Cerebellar cortex (tissue), 1 donor: Measurements from ENCODE around the gene CYP8B1.

Source experiments
- DNase-seq: peaks from one replicate; pipeline ENCODE4 v3.0.0-alpha.2; 2015; ENCODE audit warnings: low spot score

The CYP8B1 gene

DNA sequence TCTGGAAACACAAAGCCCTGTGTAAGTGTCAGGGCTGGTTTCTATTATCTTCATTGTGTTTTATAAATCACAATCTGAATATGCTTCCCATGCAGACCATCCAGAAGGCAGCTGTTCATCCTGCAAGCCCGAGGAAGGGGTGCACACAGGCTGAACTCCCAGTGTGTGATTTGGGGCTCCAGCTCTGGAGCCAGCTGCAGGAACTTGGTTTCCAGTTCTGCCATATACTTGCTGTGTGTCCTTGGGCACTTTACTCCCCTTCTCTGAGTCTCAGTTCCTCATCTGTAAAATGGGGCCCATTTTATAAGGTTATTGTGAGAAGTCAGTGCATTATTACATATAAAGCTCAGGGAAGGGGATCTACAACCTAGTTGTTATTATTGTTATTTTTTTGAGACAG is 22.6 kb downstream of the CYP8B1 start:
- no peak for DNase-seq

DNA sequence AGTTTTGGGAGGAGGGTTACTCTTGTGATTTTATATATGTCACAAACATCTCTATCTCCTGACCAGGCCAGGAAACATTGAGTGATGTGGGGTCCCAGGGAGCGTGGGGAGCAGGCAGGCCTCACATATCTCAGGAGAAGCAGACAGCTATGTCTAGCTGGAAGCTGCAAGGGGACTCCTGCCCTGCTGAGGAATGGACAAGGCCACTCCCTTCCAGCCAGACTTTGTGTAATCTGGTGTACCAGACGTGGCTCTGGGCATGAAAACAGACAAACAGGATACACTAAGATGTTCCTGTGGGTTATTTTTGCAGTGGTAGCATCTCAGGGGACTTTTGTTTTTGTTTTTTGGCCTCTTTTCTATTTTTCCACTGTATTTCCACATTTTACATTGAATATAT is 23.2 kb downstream of the CYP8B1 start:
- no peak for DNase-seq

- DNase-seq: no peak
Observed at GRCh38 chr3:42851228-42851834, 24.3 kb downstream of the CYP8B1 start.

- DNase-seq: no peak
Observed at GRCh38 chr3:42850263-42850662, 25.4 kb downstream of the CYP8B1 start.

DNA sequence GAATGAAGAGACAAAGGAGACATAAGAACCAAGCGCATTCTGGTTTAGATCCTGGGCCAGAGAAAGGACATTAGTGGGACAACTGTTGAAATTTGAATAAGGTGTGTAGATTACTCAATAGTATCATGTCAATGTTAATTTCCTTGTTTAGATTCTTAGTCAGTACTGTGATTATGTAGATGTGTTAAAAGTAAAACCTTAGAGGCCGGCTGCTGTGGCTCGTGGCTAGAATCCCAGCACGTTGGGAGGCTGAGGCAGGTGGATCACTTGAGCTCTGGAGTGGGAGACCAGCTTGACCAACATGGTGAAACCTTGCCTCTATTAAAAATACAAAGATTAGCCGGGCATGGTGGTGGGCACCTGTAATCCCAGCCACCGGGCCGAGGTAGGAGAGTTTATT is 26.7 kb downstream of the CYP8B1 start:
- no peak for DNase-seq

DNA sequence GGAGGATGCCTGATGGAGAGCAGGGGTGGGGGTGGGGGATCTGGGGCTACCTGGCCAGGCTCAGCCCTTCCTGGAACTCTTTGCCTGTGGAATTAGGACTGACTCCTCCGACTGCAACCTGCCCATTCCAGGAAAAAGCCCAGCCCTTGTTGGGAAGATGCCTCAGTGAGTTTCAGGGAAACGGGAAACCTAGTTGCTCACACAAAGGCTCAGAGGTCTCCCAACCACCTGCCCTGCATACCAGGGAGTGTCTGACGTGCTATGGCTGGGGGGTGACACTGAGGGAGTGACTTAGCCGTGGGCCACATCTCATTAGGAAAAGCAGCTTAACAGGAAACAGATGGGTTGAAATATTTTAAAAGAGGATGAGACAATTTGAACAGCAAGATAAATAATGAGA is 27.9 kb downstream of the CYP8B1 start:
- no peak for DNase-seq

DNA sequence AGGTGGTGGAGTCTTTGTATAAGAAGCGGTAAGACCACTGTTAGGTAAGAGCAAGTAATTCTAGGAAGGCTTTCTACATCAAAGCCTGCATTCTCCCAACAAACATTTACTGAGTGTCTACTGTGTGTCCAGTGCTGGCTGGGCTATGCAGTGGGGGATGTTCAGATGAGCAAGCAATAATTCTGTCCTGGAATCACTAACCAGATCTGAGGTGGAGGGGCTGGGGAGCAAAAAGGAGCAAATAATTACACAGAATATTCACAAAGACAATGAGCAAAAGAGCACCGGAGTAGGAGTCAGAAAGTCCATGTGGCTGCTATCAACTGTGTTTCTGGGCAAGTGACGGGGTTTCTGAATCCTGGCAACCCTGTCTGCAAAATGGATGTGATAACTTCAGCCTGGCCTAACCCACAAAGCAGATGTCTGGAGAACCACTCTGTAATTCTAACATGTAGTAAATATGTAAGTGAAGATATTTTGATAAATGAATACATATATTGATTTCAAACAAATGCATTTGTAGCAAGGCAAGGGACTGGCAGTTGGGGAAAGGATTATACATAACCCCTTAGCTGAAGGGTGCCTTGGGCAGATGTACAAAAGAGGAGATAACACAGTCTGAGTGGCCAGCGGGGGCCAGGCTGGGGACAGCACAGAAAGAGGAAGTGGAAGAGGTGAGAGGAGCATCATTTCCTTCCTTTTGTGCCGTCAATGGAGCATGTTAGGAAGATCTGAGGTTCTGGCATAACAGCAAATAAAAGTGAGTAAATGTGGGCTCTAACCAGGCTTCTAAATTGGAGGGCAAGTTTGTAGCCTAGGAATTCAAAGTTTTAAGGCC is 28.8 kb downstream of the CYP8B1 start:
- DNase-seq: no peak

- DNase-seq: no peak
Observed at GRCh38 chr3:42844815-42845214, 30.9 kb downstream of the CYP8B1 start.

GRCh38 chr3:42844412-42844713 is 31.3 kb downstream of the CYP8B1 start:
- no peak for DNase-seq

GRCh38 chr3:42843713-42844411 is 31.8 kb downstream of the CYP8B1 start:
- no peak for DNase-seq

- DNase-seq: no peak
Observed at GRCh38 chr3:42841332-42841731, 34.3 kb downstream of the CYP8B1 start.

GRCh38 chr3:42839616-42840015 is 36.1 kb downstream of the CYP8B1 start:
- peak; percentile 78 for DNase-seq

GRCh38 chr3:42838571-42838970 is 37.1 kb downstream of the CYP8B1 start:
- no peak for DNase-seq

DNA sequence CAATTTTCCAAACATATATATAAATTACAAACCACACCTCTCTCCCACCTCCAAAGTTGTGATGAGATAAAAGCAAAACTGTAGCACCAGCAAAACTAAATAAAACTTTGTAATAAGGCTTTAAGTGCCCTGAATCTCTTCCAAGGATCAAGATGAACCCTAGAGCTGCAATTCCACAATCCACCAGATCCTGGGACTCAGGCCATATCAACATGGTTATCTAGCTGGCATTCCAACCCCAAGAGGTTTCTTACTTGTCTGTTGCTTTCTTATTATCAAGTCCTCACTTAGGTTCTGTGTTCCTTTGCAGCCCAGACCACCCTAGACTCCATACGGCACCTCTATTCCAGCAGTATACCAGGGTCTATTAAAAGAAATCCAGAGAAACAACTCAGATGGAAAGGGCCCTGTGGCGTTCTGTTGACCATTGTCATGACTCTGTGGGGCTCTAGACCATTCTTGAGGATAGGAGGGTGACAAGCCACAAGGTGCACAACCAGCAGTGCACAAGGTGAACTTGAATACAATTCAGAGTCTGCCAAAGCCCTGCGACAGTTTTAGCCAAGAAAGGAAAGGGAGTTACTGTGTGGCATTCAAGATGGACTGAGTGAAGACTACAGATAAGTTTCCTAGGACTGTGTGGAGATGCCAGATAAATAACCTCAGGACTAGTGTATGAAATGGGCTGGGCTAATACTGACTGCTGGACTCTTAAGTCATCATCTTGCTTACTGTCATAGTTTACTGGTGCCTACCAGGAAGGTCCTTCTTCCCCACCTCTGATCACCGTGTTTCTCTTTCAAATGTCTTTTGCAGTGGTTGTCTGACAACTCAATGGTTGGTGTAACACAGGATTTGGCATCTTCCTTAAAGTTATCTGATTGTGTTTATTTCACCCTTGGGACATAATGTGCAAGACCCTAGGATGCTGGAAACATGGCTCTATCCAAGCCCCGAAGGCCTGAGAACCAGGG is 39.2 kb downstream of the CYP8B1 start:
- no peak for DNase-seq

- peak; percentile 52 for DNase-seq
Observed at GRCh38 chr3:42831321-42831713, 44.4 kb downstream of the CYP8B1 start.

- DNase-seq: no peak
Observed at GRCh38 chr3:42830437-42831320, 45.0 kb downstream of the CYP8B1 start.

DNA sequence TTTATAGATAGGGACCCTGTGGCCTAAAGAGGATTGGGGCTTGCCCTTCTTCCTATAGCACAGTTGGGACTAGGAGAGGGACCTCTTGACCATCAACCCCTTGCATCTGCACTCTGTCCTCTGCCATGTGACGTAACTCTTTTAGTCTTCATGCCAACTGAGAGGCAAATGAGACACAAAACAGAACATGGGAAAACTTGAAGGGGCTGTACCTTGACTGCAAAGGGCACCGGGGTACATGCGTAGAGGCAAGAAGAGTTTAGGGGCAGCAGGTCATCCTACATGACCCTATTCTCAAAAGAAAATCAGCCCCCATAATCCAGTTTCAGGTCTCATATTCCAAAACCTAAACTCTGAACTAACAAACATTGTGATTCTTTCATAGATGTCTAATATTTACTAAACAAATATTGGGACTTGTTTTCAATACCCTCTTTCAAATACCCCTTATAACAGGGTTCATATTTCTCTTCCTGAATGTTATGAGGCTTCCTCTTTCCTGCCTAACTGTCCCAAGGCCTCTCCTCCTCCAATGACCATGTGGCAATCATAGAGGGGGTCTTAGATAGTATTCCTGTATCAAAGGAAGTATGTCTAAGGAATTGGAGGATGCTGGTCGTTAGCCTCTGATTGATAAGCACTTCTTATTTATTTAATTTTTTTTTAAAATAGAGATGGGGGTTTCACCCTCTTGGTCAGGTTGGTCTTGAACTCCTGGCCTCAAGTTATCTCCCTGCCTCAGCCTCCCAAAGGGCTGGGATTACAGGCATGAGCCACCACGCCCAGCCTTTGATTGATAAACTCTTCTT is 45.8 kb downstream of the CYP8B1 start:
- DNase-seq: no peak

DNA sequence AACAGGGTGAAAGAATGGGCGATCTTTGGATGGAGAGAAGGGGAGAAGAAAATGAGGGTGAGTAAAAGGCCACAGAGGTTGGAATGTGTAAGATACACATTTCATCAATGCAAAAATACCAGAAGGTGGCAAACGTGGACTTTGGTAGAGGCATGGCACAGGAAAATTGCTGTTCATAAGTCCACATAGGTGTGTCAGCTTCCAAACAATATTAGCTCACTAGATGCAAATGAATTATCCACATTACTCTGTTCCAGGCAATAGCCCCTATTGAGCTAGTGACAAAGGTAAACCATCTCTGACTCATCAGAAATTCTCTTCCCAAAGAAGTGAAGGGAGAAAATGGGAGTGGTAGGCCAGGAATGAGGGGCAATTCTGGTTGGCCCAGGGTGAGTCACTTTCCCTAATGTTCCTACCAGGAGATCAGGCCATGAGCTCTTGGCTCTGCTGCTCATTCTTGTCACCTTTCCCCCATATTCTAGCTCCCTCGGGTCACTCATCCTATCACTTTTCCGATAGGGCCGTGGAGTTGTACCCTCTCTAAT is 46.5 kb downstream of the CYP8B1 start:
- DNase-seq: no peak

- no peak for DNase-seq
Observed at GRCh38 chr3:42827654-42828053, 48.0 kb downstream of the CYP8B1 start.

- DNase-seq: no peak
Observed at GRCh38 chr3:42827023-42827422, 48.7 kb downstream of the CYP8B1 start.
